K562 (cell line): ENCODE measurements around the gene IDI1. TPM values are rescaled to one million over a fixed set of nuclear protein-coding genes. Genes with fewer than 3 reads are reported as not detected.

Experiments used
- ARHGAP35 ChIP-seq: fragments of 450-650 bp; IDR thresholded peaks from 2 replicates; pipeline ENCODE4 v1.6.1; 2018; ENCODE audit not compliant: partially characterized antibody
- ASH1L ChIP-seq: fragments of 450-650 bp; IDR thresholded peaks from 2 replicates; pipeline ENCODE4 v1.6.1; 2018; ENCODE audit warnings: borderline replicate concordance, mild to moderate bottlenecking, low read depth; ENCODE audit not compliant: partially characterized antibody
- CREBBP ChIP-seq: IDR thresholded peaks from one replicate; pipeline ENCODE4 v1.6.1; 2012; ENCODE audit warnings: low read depth, mild to moderate bottlenecking, control low read depth, inconsistent platforms, low read length
- EGR1 ChIP-seq: fragments of 450-650 bp; conservative IDR thresholded peaks from 2 replicates; pipeline ENCODE4 v1.6.1; 2017; ENCODE audit warnings: mild to moderate bottlenecking
- ETS1 ChIP-seq: conservative IDR thresholded peaks from 2 replicates; pipeline ENCODE4 v1.6.1; 2011; ENCODE audit warnings: low read depth, mild to moderate bottlenecking, low read length; ENCODE audit not compliant: control insufficient read depth
- GABPA ChIP-seq: fragments of 200-800 bp; sonication (Bioruptor generic); conservative IDR thresholded peaks from 2 replicates; pipeline ENCODE4 v1.6.1; 2016; ENCODE audit warnings: low read depth, missing genetic modification characterization, missing compliant biosample characterization
- HLTF ChIP-seq: fragments of 450-650 bp; IDR thresholded peaks from 2 replicates; pipeline ENCODE4 v1.6.1; 2016
- NR0B1 ChIP-seq: fragments of 450-650 bp; IDR thresholded peaks from one replicate; pipeline ENCODE4 v1.6.1; 2018; ENCODE audit warnings: mild to moderate bottlenecking, moderate library complexity; ENCODE audit not compliant: partially characterized antibody
- PHF20 ChIP-seq: fragments of 450-650 bp; IDR thresholded peaks from 2 replicates; pipeline ENCODE4 v1.6.1; 2018; ENCODE audit not compliant: partially characterized antibody
- POLR3A ChIP-seq: IDR thresholded peaks from 2 replicates; pipeline ENCODE4 v1.6.1; 2011; ENCODE audit warnings: borderline replicate concordance, mild to moderate bottlenecking, moderate library complexity; ENCODE audit not compliant: insufficient read length, insufficient read depth; ENCODE audit errors: extremely low read depth
- PRMT5 ChIP-seq: sonication (generic); formaldehyde crosslinking; IDR thresholded peaks from 2 replicates; pipeline ENCODE4 v1.5.0; 2020; ENCODE audit warnings: missing genetic modification reagents
- RAD51 ChIP-seq: fragments of 450-650 bp; IDR thresholded peaks from 2 replicates; pipeline ENCODE4 v1.7.1; 2016; ENCODE audit warnings: low read depth, mild to moderate bottlenecking, borderline replicate concordance
- RREB1 ChIP-seq: fragments of 250-450 bp; sonication (Bioruptor Pico); IDR thresholded peaks from 2 replicates; pipeline ENCODE4 v1.4.0; 2020
- USF1 ChIP-seq: sonication (generic); formaldehyde crosslinking; IDR thresholded peaks from 2 replicates; pipeline ENCODE4 v1.9.0; 2022; ENCODE audit warnings: mild to moderate bottlenecking, missing genetic modification reagents
- XRCC4 ChIP-seq: IDR thresholded peaks from one replicate; pipeline ENCODE4 v1.6.1; 2011; ENCODE audit not compliant: insufficient read depth, insufficient read length; ENCODE audit errors: extremely low read depth
- ZBTB17 ChIP-seq: fragments of 450-650 bp; formaldehyde crosslinking; IDR thresholded peaks from 2 replicates; pipeline ENCODE4 v1.4.0; 2020; ENCODE audit warnings: mild to moderate bottlenecking
- ZBTB8A ChIP-seq: fragments of 450-650 bp; IDR thresholded peaks from 2 replicates; pipeline ENCODE4 v1.6.1; 2018; ENCODE audit warnings: mild to moderate bottlenecking, moderate library complexity; ENCODE audit not compliant: partially characterized antibody
- ZNF384 ChIP-seq: IDR thresholded peaks from 2 replicates; pipeline ENCODE4 v1.6.1; 2012; ENCODE audit warnings: low read depth, low read length, improper control_type of control experiment
- ZNF561 ChIP-seq: fragments of 450-650 bp; formaldehyde crosslinking; conservative IDR thresholded peaks from 2 replicates; pipeline ENCODE4 v1.4.0; 2020; ENCODE audit warnings: mild to moderate bottlenecking, moderate library complexity
- polyA plus RNA-seq, 8 experiments: library from polyadenylated mRNA; depleted of rRNA in 4 of 8; stranded (reverse) in 5 of 8; unstranded in 3 of 8; fragments of >200 nt; fragmentation: Nextera tagmentation in 2 of 8; fragmentation: Illumina TruSeq in 1 of 8; extraction: Ambion mirVana in 2 of 8; extraction: Trizol in 1 of 8; gene quantifications; 2 replicates each; pipeline versions ENCODE4 v1.2.1 to v1.2.3, GENCODE V29; 2011 to 2014; ENCODE audit warnings: inconsistent platforms in 1 of 8, missing spikeins in 1 of 8
- total RNA-seq, 7 experiments: library from RNA; depleted of rRNA in 6 of 7; stranded (reverse); fragments of >200 nt in 6 of 7; fragmentation: Illumina TruSeq in 2 of 7; extraction: Trizol in 2 of 7; gene quantifications; 2 replicates each; pipeline versions ENCODE4 v1.2.1 to v1.2.3, GENCODE V29; 2011 to 2021; ENCODE audit warnings: low replicate concordance in 1 of 7

IDI1 gene
- total and polyA plus RNA-seq, 9 of the 15 experiments (the other 6 are each of a cell fraction or from before 2014, with no cell fraction given), result 70.0 to 265 (median 119) TPM

GRCh38 chr10:1049425-1049958 is 573 bp upstream of the IDI1 start (continued):
- TF ChIP-seq HLTF, result no peak
- TF ChIP-seq USF1 (CRISPR knock-in tag), result no peak
- TF ChIP-seq PRMT5 (CRISPR knock-in tag), result no peak
- no peak for TF ChIP-seq ASH1L
- TF ChIP-seq ARHGAP35, result no peak
- no peak for TF ChIP-seq CREBBP
- TF ChIP-seq ZNF384, result no peak
- TF ChIP-seq EGR1, result no peak
- TF ChIP-seq ETS1, result 0 out of 2 replicates have a peak, but pooled peaks have one; percentile 14
- TF ChIP-seq RREB1 (CRISPR knock-in tag), result no peak
- no peak for TF ChIP-seq ZBTB8A
- TF ChIP-seq ZNF561 (CRISPR knock-in tag), result no peak
- peak; percentile 79 for TF ChIP-seq GABPA
- no peak for TF ChIP-seq RAD51
- no peak for TF ChIP-seq PHF20
- no peak for TF ChIP-seq NR0B1
- no peak for TF ChIP-seq POLR3A
- TF ChIP-seq XRCC4, result no peak
- TF ChIP-seq ZBTB17, result no peak
